Ishikawa (cell line): ENCODE data around the gene HDAC6.

Experiments used
- CEBPB ChIP-seq: IDR thresholded peaks from 2 replicates; pipeline ENCODE4 v1.6.1; 2012
- CREB1 ChIP-seq: IDR thresholded peaks from 2 replicates; pipeline ENCODE4 v1.6.1; 2012; ENCODE audit warnings: low read depth
- EGR1 ChIP-seq: IDR thresholded peaks from 2 replicates; pipeline ENCODE4 v1.6.1; 2012
- EP300 ChIP-seq: IDR thresholded peaks from 2 replicates; pipeline ENCODE4 v1.6.1; 2012; ENCODE audit warnings: borderline replicate concordance
- FOXM1 ChIP-seq: IDR thresholded peaks from 2 replicates; pipeline ENCODE4 v1.6.1; 2012; ENCODE audit warnings: low read depth, borderline replicate concordance
- MAX ChIP-seq: IDR thresholded peaks from 2 replicates; pipeline ENCODE4 v1.6.1; 2012
- NFIC ChIP-seq: IDR thresholded peaks from 2 replicates; pipeline ENCODE4 v1.6.1; 2012
- RAD21 ChIP-seq: IDR thresholded peaks from 2 replicates; pipeline ENCODE4 v1.6.1; 2012; ENCODE audit warnings: low read depth
- REST ChIP-seq: IDR thresholded peaks from 2 replicates; pipeline ENCODE4 v1.6.1; 2012; ENCODE audit warnings: low read depth, mild to moderate bottlenecking
- TAF1 ChIP-seq: IDR thresholded peaks from 2 replicates; pipeline ENCODE4 v1.6.1; 2012; ENCODE audit warnings: low read depth, mild to moderate bottlenecking
- TCF12 ChIP-seq: IDR thresholded peaks from 2 replicates; pipeline ENCODE4 v1.6.1; 2012; ENCODE audit warnings: low read depth
- TEAD4 ChIP-seq: IDR thresholded peaks from 2 replicates; pipeline ENCODE4 v1.6.1; 2012
- USF1 ChIP-seq: IDR thresholded peaks from 2 replicates; pipeline ENCODE4 v1.6.1; 2012
- YY1 ChIP-seq: IDR thresholded peaks from 2 replicates; pipeline ENCODE4 v1.6.1; 2012; ENCODE audit warnings: low read depth

GRCh38 chrX:48818866-48819265 is 17.0 kb downstream of the HDAC6 start:
- TF ChIP-seq EGR1 (no peak), MAX (no peak), CEBPB (no peak), YY1 (no peak), TCF12 (no peak), EP300 (no peak), USF1 (no peak), REST (no peak), TAF1 (no peak), TEAD4 (no peak), RAD21 (no peak), CREB1 (no peak), FOXM1 (no peak), NFIC (no peak)
